Astrocyte of the cerebellum (primary cell): ENCODE results near the gene CHD2.

Experiments
- DNase-seq: peaks from one replicate; pipeline ENCODE4 v3.0.0-alpha.2; 2011; ENCODE audit warnings: low read depth
- H3K4me3 ChIP-seq: 2 replicates; pipeline ENCODE4 v1.5.1; 2011; ENCODE audit warnings: mild to moderate bottlenecking, low read depth, low read length, moderate library complexity
- CTCF ChIP-seq: IDR thresholded peaks from 2 replicates; pipeline ENCODE4 v1.5.1; 2012; ENCODE audit warnings: low read length, low read depth, moderate library complexity, mild to moderate bottlenecking; ENCODE audit errors: missing control alignments
- in situ Hi-C: cut with HindIII; loops from 2 replicates; pipeline ENCODE4 v1.10.0; 2017; ENCODE audit warnings: low sequenced_read_pairs

The CHD2 gene

GRCh38 chr15:92881802-92882696 lies 18.1 kb upstream of the CHD2 start:
- H3K4me3 ChIP-seq: peak overlapping the region; percentile 58
- in situ Hi-C loops: no loop called here
- peak; percentile 100 for DNase-seq
- TF ChIP-seq CTCF: no peak

- in situ Hi-C loops: no loop called here
- no peak for DNase-seq
- no peak for TF ChIP-seq CTCF
- H3K4me3 ChIP-seq: peak overlapping the region; percentile 58
Measured at GRCh38 chr15:92882697-92883162, 17.4 kb upstream of the CHD2 start.

GRCh38 chr15:92883163-92883875 lies 16.8 kb upstream of the CHD2 start:
- in situ Hi-C loops: no loop called here
- no peak for TF ChIP-seq CTCF
- no peak for DNase-seq
- peak overlapping the region; percentile 58 for H3K4me3 ChIP-seq

GRCh38 chr15:92883876-92884435 lies 16.2 kb upstream of the CHD2 start:
- no peak for TF ChIP-seq CTCF
- no peak for DNase-seq
- in situ Hi-C loops: no loop called here
- peak overlapping the region; percentile 58 for H3K4me3 ChIP-seq

- no peak for TF ChIP-seq CTCF
- in situ Hi-C loops: no loop called here
- DNase-seq: no peak
- peak overlapping the region; percentile 58 for H3K4me3 ChIP-seq
Measured at GRCh38 chr15:92884436-92885223, 15.5 kb upstream of the CHD2 start.
